Gastroesophageal sphincter (tissue), 3 donors: ENCODE measurements around the gene HAUS3.

Source experiments
- POLR2A ChIP-seq, 2 donors: fragments of 450-650 bp; IDR thresholded peaks; one replicate each; pipeline ENCODE4 v1.6.1; 2017; ENCODE audit warnings: antibody characterized with exemption in 2 of 2, mild to moderate bottlenecking in 2 of 2, moderate library complexity in 1 of 2
- TF ChIP-seq, protein P1 (sequence below), 4 experiments: fragments of 200-600 bp in 2 of 4; fragments of 450-650 bp in 2 of 4; sonication (generic) in 1 of 4; IDR thresholded peaks; one replicate each; pipeline ENCODE4 v1.5.1; 2017 to 2019; ENCODE audit warnings: antibody characterized with exemption in 4 of 4, mild to moderate bottlenecking in 2 of 4, moderate library complexity in 2 of 4

DNA sequence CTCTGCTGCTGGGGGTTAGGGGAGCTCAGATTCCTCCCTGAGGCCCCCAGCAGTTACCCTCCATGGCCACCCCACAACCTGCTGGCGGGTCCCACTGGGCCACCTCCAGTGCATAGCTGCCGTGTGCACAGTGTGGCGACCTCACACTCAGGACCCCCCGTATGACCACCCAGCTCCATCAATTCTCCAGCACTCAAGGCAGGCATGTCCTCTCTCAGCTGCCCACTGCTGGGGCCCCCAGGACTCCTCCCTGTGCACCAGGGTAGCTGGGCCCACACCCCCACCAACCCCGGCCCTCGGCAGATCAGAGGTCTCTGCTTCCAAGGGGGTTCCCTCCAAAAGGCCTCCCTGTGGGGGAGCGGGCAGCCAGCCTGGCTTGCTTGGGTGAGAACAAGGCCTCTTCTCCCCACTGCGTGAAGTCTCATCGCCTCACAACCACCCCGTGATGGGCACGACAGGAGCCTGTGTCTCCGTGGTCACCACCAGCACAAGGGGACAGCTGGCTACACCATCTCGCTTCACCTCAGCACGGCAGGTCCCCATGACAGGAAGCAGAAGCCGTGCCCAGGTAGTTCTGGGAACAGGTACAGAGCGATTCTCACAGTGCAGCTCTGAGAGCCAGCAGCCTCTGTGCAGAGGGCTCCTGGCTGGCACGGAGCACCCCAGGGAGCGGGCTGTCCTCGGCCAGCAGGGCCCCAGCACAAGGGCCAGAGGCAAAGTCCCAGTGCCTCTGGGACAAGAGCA lies 4.6 kb upstream of the HAUS3 start:
- TF ChIP-seq, protein P1, sequence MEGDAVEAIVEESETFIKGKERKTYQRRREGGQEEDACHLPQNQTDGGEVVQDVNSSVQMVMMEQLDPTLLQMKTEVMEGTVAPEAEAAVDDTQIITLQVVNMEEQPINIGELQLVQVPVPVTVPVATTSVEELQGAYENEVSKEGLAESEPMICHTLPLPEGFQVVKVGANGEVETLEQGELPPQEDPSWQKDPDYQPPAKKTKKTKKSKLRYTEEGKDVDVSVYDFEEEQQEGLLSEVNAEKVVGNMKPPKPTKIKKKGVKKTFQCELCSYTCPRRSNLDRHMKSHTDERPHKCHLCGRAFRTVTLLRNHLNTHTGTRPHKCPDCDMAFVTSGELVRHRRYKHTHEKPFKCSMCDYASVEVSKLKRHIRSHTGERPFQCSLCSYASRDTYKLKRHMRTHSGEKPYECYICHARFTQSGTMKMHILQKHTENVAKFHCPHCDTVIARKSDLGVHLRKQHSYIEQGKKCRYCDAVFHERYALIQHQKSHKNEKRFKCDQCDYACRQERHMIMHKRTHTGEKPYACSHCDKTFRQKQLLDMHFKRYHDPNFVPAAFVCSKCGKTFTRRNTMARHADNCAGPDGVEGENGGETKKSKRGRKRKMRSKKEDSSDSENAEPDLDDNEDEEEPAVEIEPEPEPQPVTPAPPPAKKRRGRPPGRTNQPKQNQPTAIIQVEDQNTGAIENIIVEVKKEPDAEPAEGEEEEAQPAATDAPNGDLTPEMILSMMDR (IDR thresholded peaks at IDR 0.05): no peak
- no peak for TF ChIP-seq POLR2A (IDR thresholded peaks at IDR 0.05)
